PC-3 (cell line): Measurements from ENCODE around the gene JARID2. TPM values are rescaled to one million over a fixed set of nuclear protein-coding genes. Genes with fewer than 3 reads are reported as not detected.

Source experiments
- ATAC-seq: fragments of 200-7000 bp; cut with Tn5 transposase; 2 replicates; pipeline ENCODE4 v1.9.1; 2020; ENCODE audit warnings: mild to moderate bottlenecking, moderate library complexity
- BruUV-seq: library from RNA; stranded (reverse); fragments of 400-500 nt; replicated peaks from 2 replicates; lab custom pipeline; 2021; lab: Mats Ljungman, UMichigan
- CTCF ChIA-PET: fragments of 300-600 bp; sonication (Branson Sonifier 250); formaldehyde crosslinking; loops from one replicate; lab custom pipeline; 2022; ENCODE audit warnings: antibody characterized with exemption; lab: Charles Lee
- POLR2A ChIA-PET: fragments of 300-600 bp; sonication (Branson Sonifier 250); formaldehyde crosslinking; loops from one replicate; lab custom pipeline; 2022; ENCODE audit warnings: antibody characterized with exemption; ENCODE audit not compliant: unreplicated experiment; lab: Charles Lee
- DNase-seq: peaks from one replicate; pipeline ENCODE4 v3.0.0-alpha.2; 2015
- H2AFZ ChIP-seq: fragments of 300-600 bp; sonication (generic); 2 replicates; pipeline ENCODE4 v1.6.0; 2016; ENCODE audit warnings: antibody characterized with exemption, low read length
- H3F3A ChIP-seq: fragments of 300-600 bp; sonication (generic); one replicate; pipeline ENCODE4 v1.6.0; 2017; ENCODE audit warnings: antibody characterized with exemption, low read length, control low read depth, mild to moderate bottlenecking; ENCODE audit not compliant: unreplicated experiment
- H3K27ac ChIP-seq: fragments of 300-600 bp; sonication (generic); 2 replicates; pipeline ENCODE4 v1.5.1; 2016; ENCODE audit warnings: mild to moderate bottlenecking, low read length
- H3K27me3 ChIP-seq: fragments of 300-600 bp; sonication (generic); 2 replicates; pipeline ENCODE4 v1.6.1; 2016; ENCODE audit warnings: low read length, mixed read lengths
- H3K36me3 ChIP-seq: fragments of 300-600 bp; sonication (generic); 2 replicates; pipeline ENCODE4 v1.6.1; 2016; ENCODE audit warnings: low read depth, mixed run types, low read length, mixed read lengths
- H3K4me1 ChIP-seq: fragments of 300-600 bp; sonication (generic); 2 replicates; pipeline ENCODE4 v1.5.1; 2016; ENCODE audit warnings: low read length; ENCODE audit not compliant: insufficient read depth
- H3K4me2 ChIP-seq: fragments of 300-600 bp; sonication (generic); 2 replicates; pipeline ENCODE4 v1.6.0; 2016; ENCODE audit warnings: low read length
- H3K4me3 ChIP-seq: fragments of 300-600 bp; sonication (generic); 2 replicates; pipeline ENCODE4 v1.5.1; 2016; ENCODE audit warnings: mild to moderate bottlenecking, low read length, mixed read lengths
- H3K79me2 ChIP-seq: fragments of 300-600 bp; sonication (generic); 2 replicates; pipeline ENCODE4 v1.6.1; 2017; ENCODE audit warnings: low read length, mixed read lengths
- H3K9ac ChIP-seq: fragments of 300-600 bp; sonication (generic); 2 replicates; pipeline ENCODE4 v1.6.0; 2016; ENCODE audit warnings: mild to moderate bottlenecking, low read length
- H3K9me2 ChIP-seq: fragments of 300-600 bp; sonication (generic); replicated peaks from 2 replicates; pipeline ENCODE4 v1.6.1; 2016; ENCODE audit warnings: mixed run types, low read length, mixed read lengths
- H3K9me3 ChIP-seq: fragments of 300-600 bp; sonication (generic); 2 replicates; pipeline ENCODE4 v1.6.1; 2016; ENCODE audit warnings: low read length, mixed read lengths
- H4K20me1 ChIP-seq: fragments of 300-600 bp; sonication (generic); 2 replicates; pipeline ENCODE4 v1.6.1; 2016; ENCODE audit warnings: low read length, mixed read lengths
- EZH2 ChIP-seq: fragments of 300-600 bp; sonication (generic); IDR thresholded peaks from one replicate; pipeline ENCODE4 v1.6.1; 2017; ENCODE audit warnings: antibody characterized with exemption, mild to moderate bottlenecking, low read length; ENCODE audit not compliant: unreplicated experiment
- EZH2phosphoT487 ChIP-seq: fragments of 300-600 bp; sonication (generic); IDR thresholded peaks from 2 replicates; pipeline ENCODE4 v1.6.1; 2018; ENCODE audit warnings: mild to moderate bottlenecking, antibody characterized with exemption, low read length, borderline replicate concordance
- intact Hi-C: fragments of 100-400 bp; cut with micrococcal nuclease; formaldehyde crosslinking; loops from 2 replicates; pipeline ENCODE4 v1.9.0; 2023
- total RNA-seq: library from RNA; depleted of rRNA; stranded (reverse); fragments of >200 nt; gene quantifications from 2 replicates; pipeline ENCODE4 v1.2.3, GENCODE V29; 2014
- TF ChIP-seq, protein P1 (sequence below): fragments of 300-600 bp; sonication (generic); conservative IDR thresholded peaks from 2 replicates; pipeline ENCODE4 v1.5.1; 2017; ENCODE audit warnings: antibody characterized with exemption, low read depth, mild to moderate bottlenecking, low read length

JARID2 gene
- total RNA-seq, 1 experiment from 2014 or later: 11.0 TPM

DNA sequence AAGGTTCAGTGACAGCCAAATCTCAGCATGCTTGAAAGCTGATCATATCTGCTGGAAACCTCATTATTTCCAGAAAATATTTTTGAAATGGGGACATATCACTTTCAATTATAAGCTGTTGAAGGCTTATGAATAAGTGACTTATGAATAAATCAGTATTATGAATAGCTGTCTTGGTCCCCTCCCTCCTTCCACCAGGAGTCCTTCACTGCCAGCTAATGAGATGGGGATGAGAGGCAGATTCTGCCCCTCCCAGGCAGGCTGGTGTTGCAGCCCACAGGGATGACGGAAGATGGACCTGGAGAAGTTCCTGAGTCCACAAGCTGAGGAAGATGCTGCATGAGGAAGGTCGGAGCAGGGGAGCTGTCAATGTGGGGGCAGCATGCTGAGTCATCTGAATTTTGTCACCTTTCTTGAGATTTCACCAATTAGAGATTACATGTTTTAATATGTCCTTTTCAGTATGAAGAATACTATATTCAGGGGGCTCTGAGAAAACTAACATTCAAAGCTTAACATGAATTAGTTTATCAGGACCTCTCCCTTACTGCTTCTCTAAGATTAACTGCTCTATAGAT, 304.8 kb downstream of the JARID2 start:
- Histone ChIP-seq H3K4me1 (no peaks in the 10 kb centered on the region), H3K4me2 (no peak overlapping the region), H3K27ac (no peak overlapping the region), H3K79me2 (no peaks in the 10 kb centered on the region), H3K9me3 (no peaks in the 10 kb centered on the region), H3K27me3 (no peaks in the 10 kb centered on the region), H3K36me3 (no peaks in the 10 kb centered on the region), H3K9ac (no peak overlapping the region), H3K9me2 (no peaks in the 10 kb centered on the region), H3F3A (no peaks in the 10 kb centered on the region), H3K4me3 (no peak overlapping the region), H2AFZ (no peak overlapping the region), H4K20me1 (no peaks in the 10 kb centered on the region)
- CTCF ChIA-PET: no interaction called here
- intact Hi-C loops: no loop called here
- ATAC-seq: no peak
- BruUV-seq: no TSS peak
- DNase-seq: no peak
- TF ChIP-seq, protein P1, sequence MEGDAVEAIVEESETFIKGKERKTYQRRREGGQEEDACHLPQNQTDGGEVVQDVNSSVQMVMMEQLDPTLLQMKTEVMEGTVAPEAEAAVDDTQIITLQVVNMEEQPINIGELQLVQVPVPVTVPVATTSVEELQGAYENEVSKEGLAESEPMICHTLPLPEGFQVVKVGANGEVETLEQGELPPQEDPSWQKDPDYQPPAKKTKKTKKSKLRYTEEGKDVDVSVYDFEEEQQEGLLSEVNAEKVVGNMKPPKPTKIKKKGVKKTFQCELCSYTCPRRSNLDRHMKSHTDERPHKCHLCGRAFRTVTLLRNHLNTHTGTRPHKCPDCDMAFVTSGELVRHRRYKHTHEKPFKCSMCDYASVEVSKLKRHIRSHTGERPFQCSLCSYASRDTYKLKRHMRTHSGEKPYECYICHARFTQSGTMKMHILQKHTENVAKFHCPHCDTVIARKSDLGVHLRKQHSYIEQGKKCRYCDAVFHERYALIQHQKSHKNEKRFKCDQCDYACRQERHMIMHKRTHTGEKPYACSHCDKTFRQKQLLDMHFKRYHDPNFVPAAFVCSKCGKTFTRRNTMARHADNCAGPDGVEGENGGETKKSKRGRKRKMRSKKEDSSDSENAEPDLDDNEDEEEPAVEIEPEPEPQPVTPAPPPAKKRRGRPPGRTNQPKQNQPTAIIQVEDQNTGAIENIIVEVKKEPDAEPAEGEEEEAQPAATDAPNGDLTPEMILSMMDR: no peak
- TF ChIP-seq EZH2 (no peak), EZH2phosphoT487 (no peak)
- POLR2A ChIA-PET: no interaction called here

DNA sequence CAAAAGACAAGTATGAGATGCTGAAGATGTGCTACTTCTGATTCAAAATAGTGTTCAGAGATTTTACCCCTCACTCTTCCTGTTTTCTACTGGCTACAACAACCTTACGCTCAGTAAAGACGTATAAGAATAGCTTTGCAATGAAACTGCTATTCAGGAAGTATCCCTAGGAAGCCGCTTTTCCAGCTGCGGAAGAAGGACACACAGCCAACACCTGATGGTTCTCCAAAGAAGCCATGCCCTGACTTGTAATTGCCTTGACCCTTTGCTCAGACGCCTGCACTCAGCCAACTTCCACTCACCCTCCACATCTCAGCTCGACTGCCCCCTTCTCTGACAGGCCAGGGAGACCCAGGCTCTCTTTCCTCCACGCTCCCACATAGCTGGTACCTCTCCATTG, 305.4 kb downstream of the JARID2 start:
- Histone ChIP-seq H3K36me3 (no peaks in the 10 kb centered on the region), H3K9me2 (no peaks in the 10 kb centered on the region), H3K9me3 (no peaks in the 10 kb centered on the region), H3K9ac (no peak overlapping the region), H3K27me3 (no peaks in the 10 kb centered on the region), H3K79me2 (no peaks in the 10 kb centered on the region), H3K4me1 (no peaks in the 10 kb centered on the region), H3F3A (no peaks in the 10 kb centered on the region), H2AFZ (no peak overlapping the region), H3K4me2 (no peak overlapping the region), H4K20me1 (no peaks in the 10 kb centered on the region), H3K27ac (no peak overlapping the region), H3K4me3 (no peak overlapping the region)
- DNase-seq (no peak), ATAC-seq (no peak)
- POLR2A ChIA-PET: no interaction called here
- CTCF ChIA-PET: interaction anchor here (0.5 kb wide), 1 partner anchor 30 kb away, joined by 3 read pairs; no protein-coding TSS in a partner anchor
- intact Hi-C loops: no loop called here
- TF ChIP-seq, protein P1: no peak
- TF ChIP-seq EZH2 (no peak), EZH2phosphoT487 (no peak)
- BruUV-seq: no TSS peak

DNA sequence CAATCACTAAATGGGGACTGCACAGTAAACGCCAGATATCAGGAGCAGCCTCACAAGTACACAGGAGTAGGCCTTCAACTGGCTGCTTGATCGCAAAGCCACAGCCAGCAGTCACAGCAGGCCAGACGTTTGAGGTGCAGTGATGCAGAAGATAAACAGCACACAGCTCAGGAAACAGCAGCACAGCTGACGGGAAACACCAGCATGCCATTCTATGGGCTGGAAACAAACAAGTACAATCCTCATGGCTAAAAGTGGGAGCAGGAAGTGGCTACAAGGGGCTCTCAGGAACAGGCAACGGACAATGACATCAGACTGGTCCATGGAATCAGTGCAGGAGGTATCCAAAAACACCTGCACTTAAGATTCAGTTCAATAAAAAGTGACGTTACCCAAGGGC, 305.9 kb downstream of the JARID2 start:
- Histone ChIP-seq H3K4me3 (no peak overlapping the region), H3K9me2 (no peaks in the 10 kb centered on the region), H3K27ac (no peak overlapping the region), H3K9ac (no peak overlapping the region), H3K4me1 (no peaks in the 10 kb centered on the region), H3K27me3 (no peaks in the 10 kb centered on the region), H3F3A (no peaks in the 10 kb centered on the region), H4K20me1 (no peaks in the 10 kb centered on the region), H3K36me3 (no peaks in the 10 kb centered on the region), H2AFZ (no peak overlapping the region), H3K4me2 (no peak overlapping the region), H3K9me3 (no peaks in the 10 kb centered on the region), H3K79me2 (no peaks in the 10 kb centered on the region)
- POLR2A ChIA-PET: interaction anchor here (0.5 kb wide), 1 partner anchor 479 kb away, joined by 18 read pairs; no protein-coding TSS in a partner anchor
- intact Hi-C loops: no loop called here
- TF ChIP-seq EZH2phosphoT487 (no peak), EZH2 (no peak)
- TF ChIP-seq, protein P1: no peak
- BruUV-seq: no TSS peak
- ATAC-seq (no peak), DNase-seq (no peak)
- CTCF ChIA-PET: interaction anchor here (0.5 kb wide), 1 partner anchor 30 kb away, joined by 3 read pairs; no protein-coding TSS in a partner anchor
